HepG2 (cell line): ENCODE data around the gene BHMT. TPM values are rescaled to one million over a fixed set of nuclear protein-coding genes. Genes with fewer than 3 reads are reported as not detected.

Experiments
- ATAC-seq: fragments of 200-7000 bp; cut with Tn5 transposase; 3 replicates; pipeline ENCODE4 v1.9.1; 2020; ENCODE audit warnings: mild to moderate bottlenecking, moderate library complexity
- BruUV-seq: library from RNA; stranded (reverse); fragments of 400-500 nt; replicated peaks from 2 replicates; lab custom pipeline; 2021; lab: Mats Ljungman, UMichigan
- CTCF ChIA-PET: fragments of 300-600 bp; formaldehyde crosslinking; extraction: SDS; loops from one replicate; lab custom pipeline; 2021; ENCODE audit warnings: low total read pairs, inconsistent platforms, low intra/inter-chr PET ratio; lab: Yijun Ruan, JAX
- POLR2A ChIA-PET: fragments of 350-600 bp; sonication (Branson Sonifier 250); formaldehyde crosslinking; loops from one replicate; lab custom pipeline; 2020; ENCODE audit warnings: antibody characterized with exemption, inconsistent platforms; lab: Yijun Ruan, JAX
- DNase-seq: peaks from one replicate; pipeline ENCODE4 v3.0.0-alpha.2; 2015; ENCODE audit warnings: low spot score
- FAIRE-seq: peaks from 3 replicates; lab custom pipeline; 2011; peaks lifted over from hg19 to GRCh38; lab: Jason Lieb, UNC
- H2AFZ ChIP-seq: one replicate; pipeline ENCODE4 v1.6.1; 2011; ENCODE audit warnings: low read length, inconsistent platforms
- H3K27ac ChIP-seq: fragments of 300-600 bp; 3 replicates; pipeline ENCODE4 v1.8.0; 2011; ENCODE audit warnings: mixed run types, mild to moderate bottlenecking, mixed read lengths, low read length, inconsistent platforms; ENCODE audit not compliant: insufficient read depth; ENCODE audit errors: extremely low read length
- H3K27me3 ChIP-seq, 2 experiments: fragments of 200-600 bp in 1 of 2; 2 replicates in 1 of 2; 3 replicates in 1 of 2; pipeline versions ENCODE4 v1.6.0 to v1.8.0; 2011; ENCODE audit warnings: low read length in 2 of 2, mild to moderate bottlenecking in 2 of 2, moderate library complexity in 2 of 2, inconsistent platforms in 1 of 2; ENCODE audit not compliant: insufficient read depth in 2 of 2, control insufficient read depth in 1 of 2
- H3K36me3 ChIP-seq, 2 experiments: fragments of 200-600 bp in 1 of 2; replicated peaks in 1 of 2; 2 replicates in 1 of 2; 3 replicates in 1 of 2; pipeline versions ENCODE4 v1.5.1 to v1.8.0; 2011; ENCODE audit warnings: low read length in 2 of 2, inconsistent platforms in 1 of 2; ENCODE audit not compliant: insufficient read depth in 2 of 2, control insufficient read depth in 1 of 2
- H3K4me1 ChIP-seq: 2 replicates; pipeline ENCODE4 v1.5.1; 2012; ENCODE audit warnings: low read length, inconsistent platforms; ENCODE audit not compliant: insufficient read depth
- H3K4me2 ChIP-seq: 2 replicates; pipeline ENCODE4 v1.6.0; 2011; ENCODE audit warnings: low read depth, low read length, inconsistent platforms
- H3K4me3 ChIP-seq, 3 experiments: fragments of 200-600 bp in 1 of 3; sonication (generic), shearing (Covaris generic) in 1 of 3; replicated peaks in 1 of 3; 2 replicates each; pipeline ENCODE4 v1.5.1; 2011 to 2016; ENCODE audit warnings: low read length in 3 of 3, inconsistent platforms in 2 of 3, low read depth in 2 of 3, mild to moderate bottlenecking in 2 of 3, control low read depth in 1 of 3, mixed read lengths in 1 of 3; ENCODE audit not compliant: insufficient read depth in 1 of 3
- H3K79me2 ChIP-seq: one replicate; pipeline ENCODE4 v1.6.1; 2011; ENCODE audit warnings: low read length, inconsistent platforms; ENCODE audit not compliant: insufficient read depth
- H3K9ac ChIP-seq: 2 replicates; pipeline ENCODE4 v1.6.0; 2011; ENCODE audit warnings: mild to moderate bottlenecking, low read depth, low read length, inconsistent platforms; ENCODE audit not compliant: insufficient read depth
- H3K9me3 ChIP-seq: 2 replicates; pipeline ENCODE4 v1.5.1; 2012; ENCODE audit warnings: mild to moderate bottlenecking, low read length
- H4K20me1 ChIP-seq: 2 replicates; pipeline ENCODE4 v1.6.0; 2011; ENCODE audit warnings: inconsistent platforms, mild to moderate bottlenecking, low read length, moderate library complexity; ENCODE audit not compliant: insufficient read depth
- HOXD1 ChIP-seq: sonication (generic); formaldehyde crosslinking; IDR thresholded peaks from 2 replicates; pipeline ENCODE4 v1.5.0; 2020; ENCODE audit warnings: missing genetic modification reagents
- KDM5B ChIP-seq: sonication (generic); formaldehyde crosslinking; IDR thresholded peaks from 2 replicates; pipeline ENCODE4 v1.4.0; 2020; ENCODE audit warnings: missing genetic modification reagents, mild to moderate bottlenecking, borderline replicate concordance
- MED1 ChIP-seq: sonication (generic); formaldehyde crosslinking; IDR thresholded peaks from 2 replicates; pipeline ENCODE4 v1.4.0; 2020; ENCODE audit warnings: missing genetic modification reagents
- MTF1 ChIP-seq: sonication (generic); formaldehyde crosslinking; IDR thresholded peaks from 2 replicates; pipeline ENCODE4 v1.5.0; 2020; ENCODE audit warnings: missing genetic modification reagents
- POLR2AphosphoS2 ChIP-seq: IDR thresholded peaks from 2 replicates; pipeline ENCODE4 v1.6.1; 2011; ENCODE audit warnings: low read depth, low read length, improper control_type of control experiment
- RFX3 ChIP-seq: IDR thresholded peaks from 2 replicates; pipeline ENCODE4 v1.6.1; 2016; ENCODE audit warnings: missing biosample characterization, missing genetic modification reagents
- SCMH1 ChIP-seq: sonication (generic); formaldehyde crosslinking; IDR thresholded peaks from 2 replicates; pipeline ENCODE4 v1.9.0; 2021; ENCODE audit warnings: missing genetic modification reagents, mild to moderate bottlenecking, borderline replicate concordance
- SIX4 ChIP-seq: sonication (generic); formaldehyde crosslinking; IDR thresholded peaks from 2 replicates; pipeline ENCODE4 v1.4.0; 2020; ENCODE audit warnings: missing genetic modification reagents
- ZNF33A ChIP-seq: sonication (generic); formaldehyde crosslinking; IDR thresholded peaks from 2 replicates; pipeline ENCODE4 v1.5.1; 2020; ENCODE audit warnings: missing genetic modification reagents, mild to moderate bottlenecking, moderate library complexity, borderline replicate concordance
- ZSCAN20 ChIP-seq: sonication (generic); formaldehyde crosslinking; IDR thresholded peaks from 2 replicates; pipeline ENCODE4 v1.4.0; 2020; ENCODE audit warnings: missing genetic modification reagents, mild to moderate bottlenecking, borderline replicate concordance
- WGBS: methylation state at CpG from one replicate; pipeline ENCODE4 v1.1.6; 2017; ENCODE audit warnings: low lambda C conversion rate; 5-methylcytosine and 5-hydroxymethylcytosine counted together
- in situ Hi-C: cut with HindIII; loops from 2 replicates; pipeline ENCODE4 v1.10.0; 2017; ENCODE audit warnings: low pct_unique_long_range_greater_than_20kb; ENCODE audit not compliant: extremely low pct_ligation_motif_present
- intact Hi-C: fragments of 100-400 bp; cut with micrococcal nuclease; formaldehyde crosslinking; loops from one replicate; pipeline ENCODE4 v1.10.0; 2022; ENCODE audit not compliant: unreplicated experiment
- polyA plus RNA-seq, 8 experiments: library from polyadenylated mRNA; depleted of rRNA in 3 of 8; stranded (reverse) in 7 of 8; unstranded in 1 of 8; fragments of >200 nt; fragmentation: Illumina TruSeq in 4 of 8; extraction: Trizol in 4 of 8; gene quantifications; 2 replicates each; pipeline versions ENCODE4 v1.2.1 to v1.2.3, GENCODE V29; 2011 to 2016; ENCODE audit warnings: low read depth in 4 of 8, missing spikeins in 1 of 8, mixed read lengths in 1 of 8; ENCODE audit not compliant: insufficient read depth in 1 of 8
- total RNA-seq, 5 experiments: library from RNA; depleted of rRNA; stranded (reverse); fragments of >200 nt; fragmentation: Illumina TruSeq; extraction: Trizol; gene quantifications; 2 replicates each; pipeline ENCODE4 v1.2.3, GENCODE V29; 2016; ENCODE audit warnings: low read depth in 1 of 5
- TF ChIP-seq, protein P1 (sequence below), 2 experiments: sonication (generic) in 1 of 2; formaldehyde crosslinking in 1 of 2; IDR thresholded peaks; 2 replicates each; pipeline versions ENCODE4 v1.5.1 to v1.6.1; 2011 to 2020; ENCODE audit warnings: borderline replicate concordance in 1 of 2, low read depth in 1 of 2, low read length in 1 of 2, mild to moderate bottlenecking in 1 of 2, missing genetic modification reagents in 1 of 2, moderate library complexity in 1 of 2
- TF ChIP-seq, protein P2 (sequence below): sonication (generic); formaldehyde crosslinking; IDR thresholded peaks from 2 replicates; pipeline ENCODE4 v1.4.0; 2020; ENCODE audit warnings: mild to moderate bottlenecking, missing genetic modification reagents
- TF ChIP-seq, protein P3 (sequence below): fragments of 450-650 bp; IDR thresholded peaks from 2 replicates; pipeline ENCODE4 v1.6.1; 2017; ENCODE audit warnings: mild to moderate bottlenecking
- TF ChIP-seq, protein P4 (sequence below): conservative IDR thresholded peaks from 2 replicates; pipeline ENCODE4 v1.6.1; 2018; ENCODE audit warnings: missing genetic modification reagents

The BHMT gene
- total and polyA plus RNA-seq, 2 of the 13 experiments (the other 11 are each of a cell fraction or from before 2014, with no cell fraction given): 0.40 to 6.4 TPM

DNA sequence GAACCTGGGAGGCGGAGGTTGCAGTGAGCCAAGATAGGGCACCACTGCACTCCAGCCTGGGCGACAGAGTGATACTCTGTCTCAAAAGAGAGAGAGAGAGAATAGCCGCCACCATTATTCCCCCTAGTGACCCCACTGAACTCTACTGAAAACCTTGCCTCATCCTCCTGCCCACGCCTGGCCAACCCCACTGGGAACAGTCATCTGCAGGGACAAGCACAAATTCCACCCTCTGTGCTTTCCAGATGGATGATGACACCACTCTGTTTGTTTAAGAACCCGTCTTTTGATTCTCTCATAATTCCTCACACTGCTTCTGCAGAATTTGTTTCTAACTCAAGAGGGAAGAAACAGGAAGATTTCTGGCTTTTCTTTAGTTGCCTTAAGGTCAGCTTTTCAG lies 29.8 kb upstream of the BHMT start (continued):
- TF ChIP-seq, protein P1, sequence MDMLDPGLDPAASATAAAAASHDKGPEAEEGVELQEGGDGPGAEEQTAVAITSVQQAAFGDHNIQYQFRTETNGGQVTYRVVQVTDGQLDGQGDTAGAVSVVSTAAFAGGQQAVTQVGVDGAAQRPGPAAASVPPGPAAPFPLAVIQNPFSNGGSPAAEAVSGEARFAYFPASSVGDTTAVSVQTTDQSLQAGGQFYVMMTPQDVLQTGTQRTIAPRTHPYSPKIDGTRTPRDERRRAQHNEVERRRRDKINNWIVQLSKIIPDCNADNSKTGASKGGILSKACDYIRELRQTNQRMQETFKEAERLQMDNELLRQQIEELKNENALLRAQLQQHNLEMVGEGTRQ (IDR thresholded peaks at IDR 0.05; ENCODE audit: low read depth, low read length): no peak
- TF ChIP-seq, protein P1 (CRISPR knock-in tag; IDR thresholded peaks at IDR 0.05; ENCODE audit: borderline replicate concordance): no peak
- TF ChIP-seq, protein P2, sequence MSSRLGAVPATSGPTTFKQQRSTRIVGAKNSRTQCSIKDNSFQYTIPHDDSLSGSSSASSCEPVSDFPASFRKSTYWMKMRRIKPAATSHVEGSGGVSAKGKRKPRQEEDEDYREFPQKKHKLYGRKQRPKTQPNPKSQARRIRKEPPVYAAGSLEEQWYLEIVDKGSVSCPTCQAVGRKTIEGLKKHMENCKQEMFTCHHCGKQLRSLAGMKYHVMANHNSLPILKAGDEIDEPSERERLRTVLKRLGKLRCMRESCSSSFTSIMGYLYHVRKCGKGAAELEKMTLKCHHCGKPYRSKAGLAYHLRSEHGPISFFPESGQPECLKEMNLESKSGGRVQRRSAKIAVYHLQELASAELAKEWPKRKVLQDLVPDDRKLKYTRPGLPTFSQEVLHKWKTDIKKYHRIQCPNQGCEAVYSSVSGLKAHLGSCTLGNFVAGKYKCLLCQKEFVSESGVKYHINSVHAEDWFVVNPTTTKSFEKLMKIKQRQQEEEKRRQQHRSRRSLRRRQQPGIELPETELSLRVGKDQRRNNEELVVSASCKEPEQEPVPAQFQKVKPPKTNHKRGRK (CRISPR knock-in tag): no peak
- TF ChIP-seq RFX3 (CRISPR knock-in tag) (no peak), SIX4 (no peak), SCMH1 (CRISPR knock-in tag) (no peak), KDM5B (CRISPR knock-in tag) (no peak)

DNA sequence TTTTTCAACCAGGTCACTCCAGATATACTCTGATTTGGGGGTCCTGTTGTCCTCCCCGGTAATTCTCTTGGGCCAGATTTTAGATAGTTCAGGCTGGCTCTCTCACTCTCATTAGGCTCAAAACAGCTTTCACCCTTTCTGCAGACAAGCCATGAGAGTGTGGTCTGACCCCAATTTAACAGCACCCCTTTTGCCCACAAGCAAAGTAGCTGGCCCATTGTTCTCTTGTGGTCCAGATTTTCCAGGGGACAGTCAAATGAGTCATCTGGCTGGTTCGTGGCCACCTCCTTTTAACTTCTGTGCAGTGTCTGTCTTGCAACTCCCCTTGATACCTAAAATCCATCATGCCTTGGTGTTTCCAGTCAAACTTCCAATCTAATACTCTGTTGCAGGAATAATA lies 25.5 kb upstream of the BHMT start:
- in situ Hi-C loops: no loop called here
- Histone ChIP-seq H3K27me3 (no peaks in the 10 kb centered on the region), H3K27ac (no peak overlapping the region), H3K9ac (no peak overlapping the region), H3K36me3 (peaks cover 0 to 3% of the 10 kb centered on the region in 2 experiments; a peak in 1 of 5 replicates), H4K20me1 (no peaks in the 10 kb centered on the region), H3K79me2 (no peaks in the 10 kb centered on the region), H2AFZ (no peak overlapping the region), H3K4me3 (no peak overlapping the region), H3K9me3 (no peaks in the 10 kb centered on the region), H3K4me2 (no peak overlapping the region), H3K4me1 (peaks cover 1% of the 10 kb centered on the region; the same call in 1 of the 2 replicates)
- POLR2A ChIA-PET: no interaction called here
- BruUV-seq: no TSS peak
- intact Hi-C loops: no loop called here
- ATAC-seq (no peak), FAIRE-seq (no peak), DNase-seq (no peak)
- CTCF ChIA-PET: no interaction called here
- WGBS: 100% methylated on average over 2 of the region's 2 CpGs
- TF ChIP-seq POLR2AphosphoS2 (no peak), MTF1 (CRISPR knock-in tag) (no peak), ZSCAN20 (CRISPR knock-in tag) (no peak), ZNF33A (CRISPR knock-in tag) (no peak), MED1 (CRISPR knock-in tag) (no peak), HOXD1 (CRISPR knock-in tag) (no peak)
- TF ChIP-seq, protein P3, sequence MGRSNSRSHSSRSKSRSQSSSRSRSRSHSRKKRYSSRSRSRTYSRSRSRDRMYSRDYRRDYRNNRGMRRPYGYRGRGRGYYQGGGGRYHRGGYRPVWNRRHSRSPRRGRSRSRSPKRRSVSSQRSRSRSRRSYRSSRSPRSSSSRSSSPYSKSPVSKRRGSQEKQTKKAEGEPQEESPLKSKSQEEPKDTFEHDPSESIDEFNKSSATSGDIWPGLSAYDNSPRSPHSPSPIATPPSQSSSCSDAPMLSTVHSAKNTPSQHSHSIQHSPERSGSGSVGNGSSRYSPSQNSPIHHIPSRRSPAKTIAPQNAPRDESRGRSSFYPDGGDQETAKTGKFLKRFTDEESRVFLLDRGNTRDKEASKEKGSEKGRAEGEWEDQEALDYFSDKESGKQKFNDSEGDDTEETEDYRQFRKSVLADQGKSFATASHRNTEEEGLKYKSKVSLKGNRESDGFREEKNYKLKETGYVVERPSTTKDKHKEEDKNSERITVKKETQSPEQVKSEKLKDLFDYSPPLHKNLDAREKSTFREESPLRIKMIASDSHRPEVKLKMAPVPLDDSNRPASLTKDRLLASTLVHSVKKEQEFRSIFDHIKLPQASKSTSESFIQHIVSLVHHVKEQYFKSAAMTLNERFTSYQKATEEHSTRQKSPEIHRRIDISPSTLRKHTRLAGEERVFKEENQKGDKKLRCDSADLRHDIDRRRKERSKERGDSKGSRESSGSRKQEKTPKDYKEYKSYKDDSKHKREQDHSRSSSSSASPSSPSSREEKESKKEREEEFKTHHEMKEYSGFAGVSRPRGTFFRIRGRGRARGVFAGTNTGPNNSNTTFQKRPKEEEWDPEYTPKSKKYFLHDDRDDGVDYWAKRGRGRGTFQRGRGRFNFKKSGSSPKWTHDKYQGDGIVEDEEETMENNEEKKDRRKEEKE: no peak
- TF ChIP-seq, protein P4, sequence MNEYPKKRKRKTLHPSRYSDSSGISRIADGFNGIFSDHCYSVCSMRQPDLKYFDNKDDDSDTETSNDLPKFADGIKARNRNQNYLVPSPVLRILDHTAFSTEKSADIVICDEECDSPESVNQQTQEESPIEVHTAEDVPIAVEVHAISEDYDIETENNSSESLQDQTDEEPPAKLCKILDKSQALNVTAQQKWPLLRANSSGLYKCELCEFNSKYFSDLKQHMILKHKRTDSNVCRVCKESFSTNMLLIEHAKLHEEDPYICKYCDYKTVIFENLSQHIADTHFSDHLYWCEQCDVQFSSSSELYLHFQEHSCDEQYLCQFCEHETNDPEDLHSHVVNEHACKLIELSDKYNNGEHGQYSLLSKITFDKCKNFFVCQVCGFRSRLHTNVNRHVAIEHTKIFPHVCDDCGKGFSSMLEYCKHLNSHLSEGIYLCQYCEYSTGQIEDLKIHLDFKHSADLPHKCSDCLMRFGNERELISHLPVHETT (CRISPR knock-in tag): no peak
